Measurements from ENCODE around the gene CALU. TPM values are rescaled to one million over a fixed set of nuclear protein-coding genes. Genes with fewer than 3 reads are reported as not detected.

The CALU gene
- polyA plus RNA-seq (ENCODE audit: insufficient read depth in 1 of 5, insufficient read length in 5 of 5, low replicate concordance in 1 of 5) = 100 to 1,000 TPM; 185 to 240 (median 217) TPM
- long read RNA-seq, donor 1, transcript CALU-202 (7 exons, 2,438 nt) = minor isoform, 8 of 93 reads
- long read RNA-seq, donor 1, transcript CALU-201 (7 exons, 3,357 nt) = major isoform, 69 of 93 reads
- long read RNA-seq, donor 1, partial matches to known transcripts = 15 of 93 reads
- long read RNA-seq, donor 1, other reads (novel, unspliced or antisense) = 0 of 93 reads
- long read RNA-seq, donor 2, transcript CALU-201 (7 exons, 3,357 nt) = major isoform, 44 of 108 reads
- long read RNA-seq, donor 2, partial matches to known transcripts = 62 of 108 reads
- long read RNA-seq, donor 2, other reads (novel, unspliced or antisense) = 0 of 108 reads
- long read RNA-seq, donor 3, transcript CALU-201 (7 exons, 3,357 nt) = major isoform, 45 of 172 reads
- long read RNA-seq, donor 3, transcript CALU-202 (7 exons, 2,438 nt) = minor isoform, 6 of 172 reads
- long read RNA-seq, donor 3, partial matches to known transcripts = 121 of 172 reads
- long read RNA-seq, donor 3, other reads (novel, unspliced or antisense) = 0 of 172 reads
- long read RNA-seq, donor 4, transcript CALU-201 (7 exons, 3,357 nt) = major isoform, 32 of 35 reads
- long read RNA-seq, donor 4, partial matches to known transcripts = 0 of 35 reads
- long read RNA-seq, donor 4, other reads (novel, unspliced or antisense) = 0 of 35 reads
- long read RNA-seq, donor 5, transcript CALU-201 (7 exons, 3,357 nt) = major isoform, 46 of 101 reads
- long read RNA-seq, donor 5, partial matches to known transcripts = 51 of 101 reads
- long read RNA-seq, donor 5, other reads (novel, unspliced or antisense) = 0 of 101 reads
- long read RNA-seq, donor 6, transcript CALU-201 (7 exons, 3,357 nt) = major isoform, 67 of 114 reads
- long read RNA-seq, donor 6, transcript CALU-202 (7 exons, 2,438 nt) = minor isoform, 11 of 114 reads
- long read RNA-seq, donor 6, partial matches to known transcripts = 36 of 114 reads
- long read RNA-seq, donor 6, other reads (novel, unspliced or antisense) = 0 of 114 reads
- long read RNA-seq, donor 7, full-length matches to known transcripts = 81 of 94 reads
- long read RNA-seq, donor 7, partial matches to known transcripts = 13 of 94 reads
- long read RNA-seq, donor 7, other reads (novel, unspliced or antisense) = 0 of 94 reads
- long read RNA-seq, donor 8, transcript CALU-202 (7 exons, 2,438 nt) = minor isoform, 5 of 26 reads
- long read RNA-seq, donor 8, transcript CALU-201 (7 exons, 3,357 nt) = major isoform, 21 of 26 reads
- long read RNA-seq, donor 8, partial matches to known transcripts = 0 of 26 reads
- long read RNA-seq, donor 8, other reads (novel, unspliced or antisense) = 0 of 26 reads

DNA sequence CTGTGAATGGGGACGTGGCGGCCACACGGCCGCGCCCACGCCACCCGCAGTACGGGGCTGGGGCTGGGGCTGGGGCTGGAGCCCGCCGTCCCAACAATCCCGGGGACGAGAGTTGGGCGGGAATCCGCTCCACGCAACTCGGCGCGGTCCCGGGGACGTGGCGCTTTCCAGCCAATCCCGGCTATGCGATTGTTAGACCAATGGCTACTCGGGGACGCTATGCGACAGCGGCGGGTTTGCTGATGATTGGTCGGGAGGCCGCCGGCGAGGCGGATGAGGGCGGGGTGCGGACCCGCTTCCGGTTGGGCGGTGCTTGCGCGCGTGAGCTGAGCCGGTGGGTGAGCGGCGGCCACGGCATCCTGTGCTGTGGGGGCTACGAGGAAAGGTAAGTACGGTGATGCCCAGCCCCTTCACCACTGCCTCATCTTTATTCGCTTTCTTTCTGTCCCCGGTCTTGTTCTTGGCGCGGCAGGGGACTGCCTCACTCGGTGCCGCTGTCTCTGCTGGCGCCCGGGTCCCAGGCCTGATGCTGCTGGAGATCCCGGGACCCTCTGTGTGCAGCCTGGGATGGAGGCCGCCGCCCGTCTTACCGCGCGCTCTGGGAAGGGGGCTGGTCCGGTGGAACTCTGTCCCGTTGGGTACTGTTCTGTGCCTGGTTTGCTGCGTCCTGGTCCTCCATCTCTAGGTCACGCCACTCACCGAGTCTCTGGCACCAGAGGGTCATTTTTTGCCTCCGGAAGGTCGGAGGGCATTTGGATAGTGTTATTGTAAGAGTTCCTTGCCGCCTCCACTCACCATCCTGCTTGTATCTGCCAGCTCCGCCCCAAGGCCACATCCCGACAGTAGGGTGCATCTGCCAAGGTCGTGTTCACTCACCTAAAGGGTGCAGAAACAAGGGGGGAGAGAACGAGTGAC is at the start of gene CALU:
Gene CALU, plus strand, starts transcription at position 312 of the 915 bp plus-strand sequence. CDS start 9,225 bp downstream, outside the sequence.
- DNase-seq = peak; percentile 95 to 96

GRCh38 chr7:128691227-128691626 is 47.9 kb upstream of the CALU start:
- DNase-seq = no peak

- DNase-seq = no peak
Measured at GRCh38 chr7:128692623-128693270, 46.4 kb upstream of the CALU start.

GRCh38 chr7:128693373-128694015 is 45.7 kb upstream of the CALU start:
- no peak for DNase-seq

DNA sequence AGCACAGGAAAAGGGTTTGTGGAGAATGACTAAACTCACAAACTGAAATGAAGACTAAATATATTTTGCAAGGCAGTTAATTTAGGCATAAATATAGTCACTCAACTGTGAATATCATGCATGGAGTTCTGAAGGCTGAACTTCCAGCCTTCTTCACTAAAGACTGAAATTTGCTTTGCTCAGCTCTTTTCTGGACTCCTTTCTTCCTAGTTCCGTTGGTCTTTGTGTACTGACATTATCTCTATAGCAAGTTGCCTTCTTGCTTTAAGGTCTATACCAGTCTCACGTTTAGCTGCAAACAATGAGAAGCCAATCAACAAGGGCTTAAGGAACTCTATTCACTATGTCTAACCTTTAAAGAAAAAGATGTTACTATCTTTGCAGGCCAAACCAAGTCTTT is 44.4 kb upstream of the CALU start:
- no peak for DNase-seq

DNA sequence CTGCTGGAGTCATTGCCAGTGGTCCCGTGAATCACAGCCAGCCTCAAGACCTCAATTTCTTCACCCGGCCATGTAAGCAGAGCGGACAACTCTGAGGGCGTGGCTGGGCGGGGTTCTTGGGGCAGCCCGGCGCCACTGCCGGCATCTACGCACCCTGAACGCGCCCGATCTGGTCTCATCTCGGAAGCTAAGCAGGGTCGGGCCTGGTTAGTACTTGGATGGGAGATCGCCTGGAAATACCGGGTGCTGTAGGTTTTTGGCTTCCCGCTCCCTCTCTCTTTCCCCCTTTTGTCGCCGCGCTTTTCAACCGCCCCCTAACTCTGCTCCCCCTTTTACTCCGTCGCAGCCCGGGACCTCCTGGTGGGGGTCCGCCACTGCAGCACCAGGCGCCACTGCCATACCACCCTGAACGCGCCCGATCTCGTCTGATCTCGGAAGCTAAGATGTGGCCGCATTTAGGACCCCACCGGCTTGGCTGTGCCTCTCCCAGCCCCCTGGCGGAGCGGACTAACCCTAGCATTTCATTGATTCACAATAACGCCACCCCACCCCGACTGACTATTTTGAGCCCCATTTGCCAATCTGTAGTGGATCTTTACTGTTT is 41.8 kb upstream of the CALU start:
- peak; percentile 18 to 36 for DNase-seq

DNA sequence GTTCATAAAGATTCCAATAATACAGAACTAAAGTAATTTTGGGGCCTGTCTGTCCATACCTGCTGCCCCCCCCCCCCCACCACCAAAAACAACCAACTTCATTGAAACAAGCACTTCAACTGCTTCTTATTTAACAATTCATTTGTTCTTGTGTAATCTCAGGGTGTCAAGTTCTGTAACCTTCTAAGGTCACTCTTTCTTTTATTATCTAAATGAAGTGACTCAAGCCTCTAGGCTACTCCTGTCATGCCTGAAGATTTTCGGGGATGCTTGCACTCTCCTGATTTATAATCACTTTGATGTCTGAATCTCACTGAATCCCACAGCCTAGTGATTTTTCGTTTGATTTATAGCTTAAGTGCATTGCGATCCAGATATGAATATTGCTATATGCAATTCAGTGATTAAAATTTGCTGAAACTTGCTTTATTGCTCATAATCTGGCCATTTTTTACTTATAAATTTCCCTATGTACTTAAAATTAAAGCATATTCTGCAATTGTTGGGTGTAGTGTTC is 39.9 kb upstream of the CALU start:
- no peak for DNase-seq

DNA sequence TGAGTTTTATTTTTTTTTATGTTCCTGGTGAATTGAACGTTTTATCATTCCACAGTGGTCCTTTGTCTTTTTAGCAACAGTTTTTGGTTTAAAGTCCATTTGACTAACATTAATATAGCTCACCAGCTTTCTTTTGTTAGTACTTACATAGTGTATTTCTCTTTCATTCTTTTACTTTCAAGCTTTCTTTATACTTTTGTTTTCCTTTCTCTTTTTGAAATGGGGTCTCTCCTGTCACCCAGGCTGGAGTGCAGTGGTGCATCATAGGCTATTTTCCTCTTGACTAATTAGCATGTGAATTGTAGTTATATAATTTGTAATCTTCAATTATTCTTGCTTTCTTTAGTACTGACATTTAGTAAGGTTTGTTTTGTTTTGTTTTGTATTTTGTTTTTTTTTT is 39.3 kb upstream of the CALU start:
- no peak for DNase-seq

DNA sequence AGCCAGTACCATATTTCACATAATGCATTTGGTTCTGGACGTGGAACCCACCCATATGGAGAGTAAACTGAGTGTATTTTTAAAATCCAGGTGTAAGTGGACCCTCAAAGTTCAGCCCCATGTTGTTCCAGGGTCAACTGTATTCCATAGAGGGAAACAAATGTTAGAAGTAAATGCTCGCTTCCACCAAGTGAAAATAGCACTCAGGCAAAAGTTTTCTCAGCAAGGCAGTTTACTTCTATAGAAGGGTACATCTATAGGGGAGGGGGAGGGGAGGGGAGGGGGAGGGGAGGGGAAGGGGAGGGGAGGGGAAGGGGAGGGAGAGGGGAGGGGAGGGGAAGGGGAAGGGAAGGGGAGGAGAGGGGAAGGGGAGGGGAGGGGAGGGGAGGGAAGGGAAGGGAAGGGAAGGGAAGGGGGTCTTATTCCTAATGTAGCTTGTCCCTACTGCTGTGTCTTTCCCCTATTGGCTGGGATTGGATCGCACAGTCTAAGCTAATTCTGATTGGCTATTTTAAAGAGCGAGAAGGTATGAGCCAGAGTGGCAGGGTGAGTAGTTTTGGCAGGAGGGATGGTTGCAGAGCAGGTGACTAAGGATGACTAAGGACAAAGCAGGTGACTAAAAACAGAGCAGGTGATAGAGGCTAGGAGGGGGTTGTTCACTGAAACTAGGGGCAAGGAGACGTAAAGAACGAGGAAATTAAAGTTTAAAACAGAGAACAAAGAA is 37.9 kb upstream of the CALU start:
- no peak for DNase-seq

- no peak for DNase-seq
Measured at GRCh38 chr7:128703609-128704241, 35.4 kb upstream of the CALU start.

DNA sequence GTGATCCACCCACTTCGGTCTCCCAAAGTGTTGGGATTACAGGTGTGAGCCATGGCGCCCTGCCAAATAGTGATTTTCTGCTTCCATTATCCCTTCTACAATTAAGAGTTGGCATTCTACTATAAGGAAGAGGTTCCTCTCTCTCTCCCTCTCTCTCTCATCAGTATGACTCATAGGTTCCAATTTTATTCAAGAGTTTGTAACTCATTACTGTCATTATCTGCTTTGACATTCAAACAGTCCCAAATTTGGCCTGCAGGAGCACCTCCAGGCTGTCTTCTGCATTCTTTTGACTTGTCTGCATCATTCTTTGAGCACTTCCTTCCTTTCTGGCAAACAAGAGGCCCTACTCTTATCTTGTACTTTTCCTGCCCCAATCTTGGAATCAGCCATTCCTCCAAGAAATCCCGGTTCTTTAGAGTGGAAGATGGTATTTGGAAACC is 33.2 kb upstream of the CALU start:
- no peak for DNase-seq

DNA sequence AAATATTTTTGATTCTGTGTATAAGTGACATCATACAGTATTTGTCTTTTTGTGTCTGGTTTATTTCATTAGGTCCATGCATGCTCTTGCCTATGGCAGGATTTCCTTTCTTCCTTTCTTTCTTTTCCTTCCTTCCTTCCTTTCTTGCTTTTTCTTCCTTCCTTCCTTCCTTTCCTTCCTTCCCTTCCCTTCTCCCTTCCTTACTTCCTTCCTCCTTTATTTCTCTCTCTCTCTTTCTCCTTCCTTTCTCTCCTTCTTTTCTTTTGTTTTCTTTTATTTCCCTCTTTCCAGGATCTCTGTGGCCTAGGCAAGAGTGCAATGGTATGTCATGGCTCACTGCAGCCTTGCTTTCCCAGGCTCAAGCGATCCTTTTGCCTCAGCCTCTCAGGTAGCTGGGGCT is 31.4 kb upstream of the CALU start:
- DNase-seq = no peak

GRCh38 chr7:128708235-128708634 is 30.9 kb upstream of the CALU start:
- DNase-seq = no peak

DNA sequence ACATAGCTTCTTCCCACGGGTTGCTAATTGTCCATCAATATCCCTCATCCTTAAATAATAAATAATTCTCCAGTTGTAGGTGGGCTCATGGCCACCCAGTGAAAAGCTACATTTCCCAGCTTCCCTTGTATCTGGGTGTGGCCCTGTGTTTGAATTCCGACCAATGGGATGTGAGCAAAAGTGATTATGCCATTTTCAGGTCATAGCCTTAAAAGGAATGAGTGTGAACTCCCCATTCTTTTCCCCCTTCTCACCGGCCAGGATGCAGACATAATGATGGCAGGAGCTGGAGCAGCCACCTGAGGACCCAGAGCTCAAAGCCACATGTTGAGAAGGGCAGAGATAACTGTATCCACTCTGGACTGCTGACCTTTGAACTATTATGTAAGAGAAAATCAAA is 30.3 kb upstream of the CALU start:
- DNase-seq = no peak

- no peak for DNase-seq
Measured at GRCh38 chr7:128710481-128710880, 28.7 kb upstream of the CALU start.

- no peak for DNase-seq
Measured at GRCh38 chr7:128713794-128714193, 25.4 kb upstream of the CALU start.

DNA sequence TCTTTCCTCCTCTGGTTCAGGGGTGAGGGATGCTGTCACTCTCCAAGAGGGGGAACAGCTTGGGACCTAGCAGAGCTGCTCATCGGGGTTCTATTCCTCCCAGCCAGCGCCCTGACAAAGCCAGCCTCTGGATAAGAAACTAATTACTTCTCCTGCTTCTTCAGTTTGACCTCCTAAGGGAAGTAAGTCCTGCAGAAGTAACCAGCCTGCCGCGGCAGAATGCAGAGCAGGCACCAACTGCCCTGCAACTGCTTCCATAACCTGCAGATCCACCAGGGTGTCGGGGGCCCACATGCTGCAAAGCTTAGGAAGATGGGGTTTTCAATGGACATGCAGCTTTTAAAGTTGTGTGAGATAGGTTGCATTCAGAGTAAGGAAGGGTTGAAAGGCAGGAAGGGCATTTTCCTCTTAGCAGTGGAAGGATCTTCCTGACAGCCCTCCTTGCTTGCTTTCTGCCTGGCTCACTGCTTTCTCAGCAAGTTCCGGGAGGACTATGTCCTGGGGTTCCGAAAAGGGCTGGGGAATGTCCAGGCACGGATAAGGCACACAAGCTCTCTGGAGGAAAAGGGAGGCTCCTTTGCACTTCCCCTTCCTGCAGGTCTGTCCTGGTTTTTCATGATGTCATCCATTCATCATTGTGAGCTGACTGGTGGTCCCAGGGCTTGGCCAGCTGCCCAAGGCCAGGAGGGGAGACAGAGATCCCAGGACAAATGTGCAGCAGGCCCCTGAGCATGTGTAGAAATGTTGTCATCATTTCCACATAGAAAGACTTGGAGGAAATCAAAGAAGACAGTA is 24.3 kb upstream of the CALU start:
- DNase-seq = no peak

Data from right lung (tissue), 10 donors.